ENCODE measurements around the gene RALBP1. TPM values are rescaled to one million over a fixed set of nuclear protein-coding genes. Genes with fewer than 3 reads are reported as not detected.
A peak's percentile ranks its signal among the peaks of the same experiment; 100 is the strongest.

Gene RALBP1
- total RNA-seq, 1 donor from 2014 or later: 53.3 TPM

GRCh38 chr18:9531791-9532410, 56.6 kb downstream of the RALBP1 start:
- TF ChIP-seq CTCF (IDR thresholded peaks at IDR 0.05): no peak
- intact Hi-C loops (cut with DNase I): no loop called here
- no peaks in the 10 kb centered on the region for H3K4me1 ChIP-seq
- H3K36me3 ChIP-seq: peaks cover 70% of the 10 kb centered on the region
- no peak for ATAC-seq
- H3K27ac ChIP-seq: no peak overlapping the region
- no peaks in the 10 kb centered on the region for H3K9me3 ChIP-seq
- no peak overlapping the region for H3K4me3 ChIP-seq
- H3K27me3 ChIP-seq: no peaks in the 10 kb centered on the region
- no peak for DNase-seq

GRCh38 chr18:9534844-9535243, 59.5 kb downstream of the RALBP1 start:
- peak; percentile 17 for ATAC-seq
- intact Hi-C loops (cut with DNase I): no loop called here

GRCh38 chr18:9535430-9535991, 60.2 kb downstream of the RALBP1 start:
- ATAC-seq: peak; percentile 67
- H3K27ac ChIP-seq: no peak overlapping the region
- no peaks in the 10 kb centered on the region for H3K9me3 ChIP-seq
- intact Hi-C loops (cut with DNase I): no loop called here
- no peaks in the 10 kb centered on the region for H3K27me3 ChIP-seq
- peaks cover 69% of the 10 kb centered on the region for H3K36me3 ChIP-seq
- H3K4me3 ChIP-seq: no peak overlapping the region
- no peak for DNase-seq
- H3K4me1 ChIP-seq: no peaks in the 10 kb centered on the region
- TF ChIP-seq CTCF (IDR thresholded peaks at IDR 0.05): no peak

More at GRCh38 chr18:9534844-9535243, 59.5 kb downstream of the RALBP1 start:
- Histone ChIP-seq H3K4me3 (no peak overlapping the region), H3K27me3 (no peaks in the 10 kb centered on the region), H3K27ac (no peak overlapping the region), H3K4me1 (no peaks in the 10 kb centered on the region), H3K36me3 (peaks cover 73% of the 10 kb centered on the region), H3K9me3 (no peaks in the 10 kb centered on the region)
- TF ChIP-seq CTCF (IDR thresholded peaks at IDR 0.05): no peak
- no peak for DNase-seq

- Histone ChIP-seq H3K4me1 (no peaks in the 10 kb centered on the region), H3K27ac (no peak overlapping the region)
- no peak for ATAC-seq
These were observed 61.2 kb downstream of the RALBP1 start for GRCh38 chr18:9536354-9537152.

GRCh38 chr18:9537677-9538076, 62.4 kb downstream of the RALBP1 start:
- H3K36me3 ChIP-seq: peaks cover 53% of the 10 kb centered on the region
- H3K9me3 ChIP-seq: no peaks in the 10 kb centered on the region
- TF ChIP-seq CTCF (IDR thresholded peaks at IDR 0.05): no peak
- ATAC-seq (no peak), DNase-seq (no peak)
- no peak overlapping the region for H3K4me3 ChIP-seq
- intact Hi-C loops (cut with DNase I): no loop called here
- no peaks in the 10 kb centered on the region for H3K4me1 ChIP-seq
- no peak overlapping the region for H3K27ac ChIP-seq
- no peaks in the 10 kb centered on the region for H3K27me3 ChIP-seq

More at GRCh38 chr18:9536354-9537152, 61.2 kb downstream of the RALBP1 start:
- no peaks in the 10 kb centered on the region for H3K27me3 ChIP-seq
- TF ChIP-seq CTCF (IDR thresholded peaks at IDR 0.05): no peak
- intact Hi-C loops (cut with DNase I): no loop called here
- peaks cover 59% of the 10 kb centered on the region for H3K36me3 ChIP-seq
- H3K4me3 ChIP-seq: no peak overlapping the region
- no peaks in the 10 kb centered on the region for H3K9me3 ChIP-seq
- DNase-seq: no peak

All from upper lobe of right lung (tissue), 1 donor.